Measurements from ENCODE around the gene ZNF417. TPM values are rescaled to one million over a fixed set of nuclear protein-coding genes. Genes with fewer than 3 reads are reported as not detected.
"Not testable (repeated sequence)": the region's sequence is repeated elsewhere in the genome, so short reads cannot be mapped to it uniquely, and the experiment has no call there.

The ZNF417 gene
- total RNA-seq (11.8 and 17.8 TPM in 2 replicates), polyA plus RNA-seq (4.8 and 7.7 TPM in 2 replicates)

- Histone ChIP-seq H3K36me3 (peaks cover 12% of the 10 kb centered on the region), H3K4me3 (peak within 1 kb of the TSS; percentile 66), H3K27ac (peak within 1 kb of the TSS; percentile 66)
- not testable (repeated sequence) for H3K9me3 ChIP-seq (ENCODE audit: low read depth); H3K4me1 ChIP-seq (ENCODE audit: low read depth); H3K27me3 ChIP-seq
- peak; percentile 96 to 97 for DNase-seq (ENCODE audit: low read depth in 1 of 2, low spot score in 1 of 2)
- peak; percentile 43 for TF ChIP-seq CTCF (IDR thresholded peaks at IDR 0.05; ENCODE audit: low read depth, low read length)
Measured at GRCh38 chr19:57916168-57916995, at the start of gene ZNF417. Gene ZNF417, minus strand, starts transcription at chr19:57916592. Its CDS starts 181 bp downstream, at chr19:57916411.

- H3K27ac ChIP-seq, result no peak overlapping the region
- H3K36me3 ChIP-seq, result no peaks in the 10 kb centered on the region
- H3K9me3 ChIP-seq (ENCODE audit: low read depth), result no peaks in the 10 kb centered on the region
- TF ChIP-seq CTCF (IDR thresholded peaks at IDR 0.05; ENCODE audit: low read depth, low read length), result no peak
- H3K4me3 ChIP-seq, result no peak overlapping the region
- no peak for DNase-seq (ENCODE audit: low read depth in 1 of 2, low spot score in 1 of 2)
- H3K4me1 ChIP-seq (ENCODE audit: low read depth), result no peaks in the 10 kb centered on the region
- H3K27me3 ChIP-seq, result no peaks in the 10 kb centered on the region
Measured at GRCh38 chr19:57964761-57965160, 48.4 kb upstream of the ZNF417 start.

- H3K27ac ChIP-seq, result no peak overlapping the region
- no peak for TF ChIP-seq CTCF (IDR thresholded peaks at IDR 0.05; ENCODE audit: low read depth, low read length)
- H3K36me3 ChIP-seq, result no peaks in the 10 kb centered on the region
- no peaks in the 10 kb centered on the region for H3K4me1 ChIP-seq (ENCODE audit: low read depth)
- no peaks in the 10 kb centered on the region for H3K9me3 ChIP-seq (ENCODE audit: low read depth)
- no peak for DNase-seq (ENCODE audit: low read depth in 1 of 2, low spot score in 1 of 2)
- no peak overlapping the region for H3K4me3 ChIP-seq
- no peaks in the 10 kb centered on the region for H3K27me3 ChIP-seq
Measured at GRCh38 chr19:57961785-57962184, 45.4 kb upstream of the ZNF417 start.

- H3K27ac ChIP-seq, result no peak overlapping the region
- H3K4me3 ChIP-seq, result no peak overlapping the region
- H3K4me1 ChIP-seq (ENCODE audit: low read depth), result no peaks in the 10 kb centered on the region
- H3K36me3 ChIP-seq, result no peaks in the 10 kb centered on the region
- DNase-seq (ENCODE audit: low read depth in 1 of 2, low spot score in 1 of 2), result no peak
- no peak for TF ChIP-seq CTCF (IDR thresholded peaks at IDR 0.05; ENCODE audit: low read depth, low read length)
- no peaks in the 10 kb centered on the region for H3K9me3 ChIP-seq (ENCODE audit: low read depth)
- H3K27me3 ChIP-seq, result no peaks in the 10 kb centered on the region
Measured at GRCh38 chr19:57954996-57955395, 38.6 kb upstream of the ZNF417 start.

GRCh38 chr19:57949702-57950101 is 33.3 kb upstream of the ZNF417 start:
- H3K27me3 ChIP-seq, result no peaks in the 10 kb centered on the region
- no peak overlapping the region for H3K27ac ChIP-seq
- no peak for TF ChIP-seq CTCF (IDR thresholded peaks at IDR 0.05; ENCODE audit: low read depth, low read length)
- H3K9me3 ChIP-seq (ENCODE audit: low read depth), result no peaks in the 10 kb centered on the region
- H3K4me1 ChIP-seq (ENCODE audit: low read depth), result peaks cover 9% of the 10 kb centered on the region
- H3K36me3 ChIP-seq, result no peaks in the 10 kb centered on the region
- DNase-seq (ENCODE audit: low read depth in 1 of 2, low spot score in 1 of 2), result no peak
- H3K4me3 ChIP-seq, result no peak overlapping the region

Measured in cardiac muscle cell (in vitro differentiated cells and primary cell).